Neuron (in vitro differentiated cells): ENCODE measurements around the gene TCOF1.

Experiments used
- H2AFZ ChIP-seq: one replicate; pipeline ENCODE4 v1.6.1; 2013; ENCODE audit warnings: low read depth, mild to moderate bottlenecking, inconsistent platforms, low read length, moderate library complexity
- H3K27me3 ChIP-seq: one replicate; pipeline ENCODE4 v1.6.1; 2013; ENCODE audit warnings: low read length; ENCODE audit not compliant: insufficient read depth
- H3K36me3 ChIP-seq: one replicate; pipeline ENCODE4 v1.6.1; 2013; ENCODE audit warnings: low read length; ENCODE audit not compliant: insufficient read depth
- H3K4me1 ChIP-seq: one replicate; pipeline ENCODE4 v1.6.1; 2013; ENCODE audit warnings: low read length; ENCODE audit not compliant: insufficient read depth
- H3K4me3 ChIP-seq: 2 replicates; pipeline ENCODE4 v1.5.1; 2013; ENCODE audit warnings: mild to moderate bottlenecking, low read length, moderate library complexity
- H3K9me3 ChIP-seq: one replicate; pipeline ENCODE4 v1.6.1; 2013; ENCODE audit warnings: low read length

Gene TCOF1

DNA sequence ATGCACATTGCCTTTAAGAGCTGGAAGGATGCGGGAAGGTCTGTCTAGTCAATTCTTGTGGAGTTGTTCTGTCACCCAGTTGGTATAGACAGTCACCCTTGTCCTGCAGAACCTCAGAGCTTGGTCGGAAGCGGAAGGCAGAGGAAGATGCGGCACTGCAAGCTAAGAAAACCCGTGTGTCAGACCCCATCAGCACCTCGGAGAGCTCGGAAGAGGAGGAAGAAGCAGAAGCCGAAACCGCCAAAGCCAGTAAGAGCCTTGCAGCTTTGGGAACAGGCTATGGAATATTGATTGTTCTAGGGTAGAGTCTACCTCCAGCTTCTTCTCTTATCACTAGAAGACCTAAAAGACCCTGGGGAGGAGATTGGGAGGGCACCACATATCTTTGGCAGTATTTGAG, 6.5 kb downstream of the TCOF1 start:
- H3K36me3 ChIP-seq, result peaks cover 82% of the 10 kb centered on the region

DNA sequence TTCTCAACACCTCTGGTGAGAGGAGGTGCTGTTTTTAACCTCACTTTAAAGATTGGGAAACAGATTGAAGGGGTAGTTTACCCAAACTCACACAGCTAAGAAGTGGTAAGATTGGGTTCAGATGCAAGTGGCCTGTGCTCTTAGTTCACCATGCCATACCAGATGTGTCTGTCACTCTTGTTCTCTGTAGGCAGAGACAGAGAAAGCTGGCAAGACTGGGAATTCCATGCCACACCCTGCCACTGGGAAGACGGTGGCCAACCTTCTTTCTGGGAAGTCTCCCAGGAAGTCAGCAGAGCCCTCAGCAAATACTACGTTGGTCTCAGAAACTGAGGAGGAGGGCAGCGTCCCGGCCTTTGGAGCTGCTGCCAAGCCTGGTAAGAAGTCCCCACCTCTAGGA, 11.0 kb downstream of the TCOF1 start:
- no peak overlapping the region for H2AFZ ChIP-seq
- peaks cover 89% of the 10 kb centered on the region for H3K36me3 ChIP-seq
- H3K9me3 ChIP-seq, result no peaks in the 10 kb centered on the region
- H3K4me3 ChIP-seq, result no peak overlapping the region
- H3K4me1 ChIP-seq, result no peaks in the 10 kb centered on the region
- no peaks in the 10 kb centered on the region for H3K27me3 ChIP-seq

More for the DNA sequence above, 6.5 kb downstream of the TCOF1 start:
- Histone ChIP-seq H3K9me3 (no peaks in the 10 kb centered on the region), H3K4me1 (no peaks in the 10 kb centered on the region), H3K27me3 (no peaks in the 10 kb centered on the region), H2AFZ (no peak overlapping the region), H3K4me3 (no peak overlapping the region)

DNA sequence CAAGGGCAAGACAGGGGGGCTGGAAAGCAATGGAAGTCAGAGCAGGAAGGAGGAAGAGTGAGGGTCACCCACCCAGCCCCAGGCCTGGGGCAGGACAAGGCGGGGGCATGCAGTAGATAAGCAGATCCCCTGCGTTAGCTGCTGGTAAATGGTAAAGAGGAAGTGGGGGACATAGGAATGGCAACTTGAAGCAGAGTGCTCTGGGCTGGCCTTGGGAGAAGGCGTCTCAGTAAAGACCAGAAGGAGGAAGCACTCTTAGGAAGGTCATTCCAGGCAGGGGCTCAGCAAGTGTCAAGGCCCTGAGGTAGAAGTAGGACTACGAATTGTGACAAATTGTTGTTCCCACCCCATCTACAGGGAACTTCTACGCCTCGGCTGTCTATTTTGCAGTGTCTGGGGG, 15.1 kb downstream of the TCOF1 start:
- Histone ChIP-seq H2AFZ (no peak overlapping the region), H3K27me3 (no peaks in the 10 kb centered on the region), H3K36me3 (peaks cover 99% of the 10 kb centered on the region), H3K4me3 (no peak overlapping the region), H3K9me3 (no peaks in the 10 kb centered on the region), H3K4me1 (peaks cover 5% of the 10 kb centered on the region)

DNA sequence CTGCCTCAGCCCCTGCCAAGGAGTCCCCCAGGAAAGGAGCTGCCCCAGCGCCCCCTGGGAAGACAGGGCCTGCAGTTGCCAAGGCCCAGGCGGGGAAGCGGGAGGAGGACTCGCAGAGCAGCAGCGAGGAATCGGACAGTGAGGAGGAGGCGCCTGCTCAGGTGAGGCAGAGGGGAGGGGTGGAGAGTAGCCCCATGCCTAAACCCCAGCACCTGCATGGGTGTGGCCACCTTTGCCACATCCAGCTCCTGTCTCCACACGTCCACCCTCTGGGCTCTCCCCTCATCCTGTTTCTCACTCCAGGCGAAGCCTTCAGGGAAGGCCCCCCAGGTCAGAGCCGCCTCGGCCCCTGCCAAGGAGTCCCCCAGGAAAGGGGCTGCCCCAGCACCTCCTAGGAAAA, 17.2 kb downstream of the TCOF1 start:
- Histone ChIP-seq H3K4me3 (no peak overlapping the region), H2AFZ (no peak overlapping the region), H3K9me3 (no peaks in the 10 kb centered on the region), H3K36me3 (peaks cover 99% of the 10 kb centered on the region), H3K4me1 (peaks cover 9% of the 10 kb centered on the region), H3K27me3 (no peaks in the 10 kb centered on the region)

DNA sequence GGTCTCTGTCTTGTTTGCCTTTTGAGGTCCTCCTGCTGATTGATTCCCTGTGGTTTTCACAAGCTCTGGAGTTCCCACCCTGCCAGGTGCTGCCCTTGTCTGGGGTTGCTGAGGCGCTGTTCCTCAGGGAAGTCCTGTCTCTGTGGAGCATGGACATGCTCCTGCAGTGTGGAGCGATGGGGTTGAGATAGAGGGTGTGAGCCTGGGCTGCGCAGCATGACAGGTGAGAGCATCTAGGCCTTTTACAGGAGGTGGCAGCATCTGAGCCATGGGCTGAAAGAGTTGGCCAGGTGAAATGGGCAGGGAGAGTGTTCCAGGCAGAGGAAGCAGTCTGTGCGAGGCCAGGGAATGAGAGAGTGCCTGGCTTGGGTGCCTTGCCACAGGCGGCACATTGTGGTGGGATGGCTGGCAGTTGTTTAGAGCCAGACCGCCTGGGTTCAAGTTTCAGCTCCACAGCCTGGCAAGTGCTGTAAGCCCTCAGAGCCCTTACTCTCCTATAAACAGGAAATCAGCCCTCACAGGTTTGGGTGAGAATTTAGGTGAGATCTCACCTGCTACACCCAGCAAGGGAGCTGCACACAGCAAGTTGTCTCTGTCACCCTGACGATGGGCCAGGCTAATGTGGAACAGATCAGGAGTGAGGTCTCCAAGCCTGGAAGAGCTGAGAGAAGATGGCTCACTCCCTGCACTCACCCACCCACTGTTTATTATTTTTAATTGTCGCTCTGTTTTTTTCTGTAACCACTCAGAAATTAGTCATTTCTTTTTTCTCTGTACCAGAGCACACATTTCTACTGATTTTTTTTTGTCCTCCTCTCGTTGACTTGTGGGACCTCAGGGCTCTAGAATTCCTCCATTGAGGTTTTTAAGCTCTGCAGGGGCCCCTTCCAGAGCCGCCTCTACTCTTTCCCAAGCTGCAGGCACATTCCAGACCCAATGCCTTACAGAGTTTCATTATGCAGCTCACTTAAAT, 19.6 kb downstream of the TCOF1 start:
- peaks cover 95% of the 10 kb centered on the region for H3K36me3 ChIP-seq

DNA sequence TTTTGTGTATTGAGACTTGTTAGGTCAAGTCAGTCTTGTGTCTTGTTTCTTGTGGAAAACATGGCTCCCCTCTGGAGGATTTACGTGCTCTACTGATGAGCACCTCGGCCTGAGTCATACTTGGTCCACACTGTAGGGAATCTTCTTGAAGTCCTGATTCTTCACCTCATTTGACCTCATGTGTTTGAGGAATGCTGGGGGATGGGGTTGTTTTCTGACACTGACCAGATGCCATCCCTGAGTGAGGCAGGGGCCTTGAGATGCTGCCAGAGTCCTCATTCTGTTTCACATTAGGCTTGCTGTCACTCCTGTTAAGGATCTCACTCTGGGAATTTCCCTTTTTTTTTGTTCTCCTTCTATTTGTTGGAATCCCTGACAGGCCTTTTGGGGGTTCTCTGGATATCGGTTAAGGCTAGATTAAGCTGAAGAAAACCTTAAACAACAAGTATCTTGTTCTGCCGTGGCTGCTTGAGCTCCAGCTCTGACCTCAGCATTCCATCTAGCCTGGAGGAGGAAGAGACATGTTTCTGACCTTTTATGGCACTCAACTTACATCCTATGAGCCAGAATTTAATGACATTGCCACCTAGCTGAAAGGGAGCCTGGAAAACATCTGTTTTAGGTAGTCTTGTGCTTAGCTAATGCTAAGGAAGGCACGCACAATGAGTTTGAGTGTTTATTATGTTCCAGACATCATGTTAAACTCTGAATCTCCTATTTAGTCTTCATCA, 20.6 kb downstream of the TCOF1 start:
- Histone ChIP-seq H3K4me3 (no peak overlapping the region), H3K4me1 (peaks cover 9% of the 10 kb centered on the region), H3K9me3 (no peaks in the 10 kb centered on the region), H3K36me3 (peaks cover 95% of the 10 kb centered on the region), H3K27me3 (no peaks in the 10 kb centered on the region), H2AFZ (no peak overlapping the region)

More for the DNA sequence above, 19.6 kb downstream of the TCOF1 start:
- peaks cover 9% of the 10 kb centered on the region for H3K4me1 ChIP-seq
- H3K27me3 ChIP-seq, result no peaks in the 10 kb centered on the region
- no peak overlapping the region for H2AFZ ChIP-seq
- H3K4me3 ChIP-seq, result no peak overlapping the region
- H3K9me3 ChIP-seq, result no peaks in the 10 kb centered on the region

GRCh38 chr5:150384701-150385100, 27.2 kb downstream of the TCOF1 start:
- H3K4me1 ChIP-seq, result no peaks in the 10 kb centered on the region
- H3K4me3 ChIP-seq, result no peak overlapping the region
- no peaks in the 10 kb centered on the region for H3K9me3 ChIP-seq
- H3K27me3 ChIP-seq, result no peaks in the 10 kb centered on the region
- H2AFZ ChIP-seq, result no peak overlapping the region
- peaks cover 82% of the 10 kb centered on the region for H3K36me3 ChIP-seq

- H3K36me3 ChIP-seq, result peaks cover 84% of the 10 kb centered on the region
- no peak overlapping the region for H2AFZ ChIP-seq
- no peak overlapping the region for H3K4me3 ChIP-seq
- H3K9me3 ChIP-seq, result no peaks in the 10 kb centered on the region
- H3K27me3 ChIP-seq, result no peaks in the 10 kb centered on the region
- H3K4me1 ChIP-seq, result no peaks in the 10 kb centered on the region
Observed at GRCh38 chr5:150386024-150386855, 28.7 kb downstream of the TCOF1 start.

DNA sequence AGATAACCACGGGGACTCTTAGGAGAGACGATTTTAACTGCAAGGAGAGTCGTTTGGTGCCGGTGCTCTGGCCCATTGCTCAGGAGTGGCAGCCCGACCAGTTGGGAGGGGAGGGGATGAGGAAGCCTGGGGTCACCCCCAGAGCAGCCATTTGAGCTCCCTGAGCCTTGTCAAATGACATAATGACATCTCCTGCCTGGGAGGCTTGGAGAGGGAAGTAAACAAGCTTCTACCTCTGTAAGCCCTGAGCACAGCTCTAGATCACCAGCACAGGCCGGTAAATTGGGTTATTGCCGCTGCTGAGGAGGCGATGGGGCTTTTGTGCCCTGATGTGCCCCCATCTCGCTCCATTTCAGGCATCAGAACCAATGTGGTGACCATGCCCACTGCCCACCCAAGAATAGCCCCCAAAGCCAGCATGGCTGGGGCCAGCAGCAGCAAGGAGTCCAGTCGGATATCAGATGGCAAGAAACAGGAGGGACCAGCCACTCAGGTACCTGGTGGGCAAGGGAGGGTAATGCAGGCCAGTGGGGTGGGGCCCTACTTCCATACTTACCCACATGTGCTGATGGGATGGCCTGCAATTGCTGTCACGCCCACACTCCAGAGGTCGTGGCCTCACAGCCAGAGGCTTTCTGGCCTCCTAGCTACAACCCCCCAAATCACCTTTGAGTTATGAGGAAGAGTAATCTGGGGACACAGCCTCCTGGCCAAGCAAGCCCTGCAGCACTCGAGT, 32.2 kb downstream of the TCOF1 start:
- Histone ChIP-seq H3K36me3 (peaks cover 83% of the 10 kb centered on the region), H2AFZ (no peak overlapping the region), H3K4me3 (no peak overlapping the region), H3K9me3 (no peaks in the 10 kb centered on the region), H3K27me3 (no peaks in the 10 kb centered on the region), H3K4me1 (no peaks in the 10 kb centered on the region)

- Histone ChIP-seq H3K36me3 (peaks cover 86% of the 10 kb centered on the region), H3K4me3 (no peak overlapping the region), H3K4me1 (no peaks in the 10 kb centered on the region), H3K27me3 (no peaks in the 10 kb centered on the region), H2AFZ (no peak overlapping the region), H3K9me3 (no peaks in the 10 kb centered on the region)
Observed at GRCh38 chr5:150391064-150391834, 33.8 kb downstream of the TCOF1 start.

DNA sequence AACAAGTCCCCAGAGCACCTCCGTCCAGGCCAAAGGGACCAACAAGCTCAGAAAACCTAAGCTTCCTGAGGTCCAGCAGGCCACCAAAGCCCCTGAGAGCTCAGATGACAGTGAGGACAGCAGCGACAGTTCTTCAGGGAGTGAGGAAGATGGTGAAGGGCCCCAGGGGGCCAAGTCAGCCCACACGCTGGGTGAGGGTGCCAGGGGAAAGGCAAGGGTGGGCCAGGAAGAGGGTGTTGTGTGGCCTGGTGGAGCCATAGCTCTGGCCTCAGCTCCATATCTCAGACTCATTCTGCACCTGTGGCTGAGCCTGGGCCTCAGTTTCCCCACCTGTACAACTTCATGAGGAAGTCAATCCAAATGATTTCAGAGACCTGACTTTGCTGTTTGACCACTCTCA, 34.5 kb downstream of the TCOF1 start:
- Histone ChIP-seq H3K36me3 (peaks cover 84% of the 10 kb centered on the region), H2AFZ (no peak overlapping the region), H3K4me1 (no peaks in the 10 kb centered on the region), H3K4me3 (no peak overlapping the region), H3K9me3 (no peaks in the 10 kb centered on the region), H3K27me3 (no peaks in the 10 kb centered on the region)

DNA sequence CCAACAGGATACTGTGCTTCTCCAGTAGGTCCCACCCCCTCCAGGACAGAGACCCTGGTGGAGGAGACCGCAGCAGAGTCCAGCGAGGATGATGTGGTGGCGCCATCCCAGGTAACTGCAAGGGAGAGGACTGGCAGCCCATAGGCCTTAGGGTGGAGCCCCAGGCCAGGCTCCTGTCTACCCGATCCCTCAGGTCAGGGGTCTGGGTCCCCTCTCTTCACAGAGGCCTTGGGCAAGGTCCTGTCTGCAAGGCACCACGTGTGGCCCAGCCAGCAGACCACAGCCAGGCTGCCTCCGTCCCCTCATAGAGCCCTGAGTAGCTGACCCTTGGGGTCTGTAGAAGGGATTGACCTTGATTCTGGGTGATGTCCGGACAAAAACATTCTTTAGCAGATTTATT, 35.2 kb downstream of the TCOF1 start:
- no peak overlapping the region for H3K4me3 ChIP-seq
- H3K4me1 ChIP-seq, result no peaks in the 10 kb centered on the region
- H2AFZ ChIP-seq, result no peak overlapping the region
- H3K9me3 ChIP-seq, result no peaks in the 10 kb centered on the region
- no peaks in the 10 kb centered on the region for H3K27me3 ChIP-seq
- H3K36me3 ChIP-seq, result peaks cover 86% of the 10 kb centered on the region
